Germinal center (tissue), 1 donor: Measurements from ENCODE around the gene LYRM4.

Experiments used
- DNase-seq: peaks from one replicate; pipeline ENCODE4 v3.0.0; 2012; ENCODE audit warnings: mixed read lengths, low spot score

Gene LYRM4

GRCh38 chr6:5205877-5206850, 54.6 kb downstream of the LYRM4 start:
- no peak for DNase-seq

GRCh38 chr6:5205035-5205507, 55.7 kb downstream of the LYRM4 start:
- DNase-seq: no peak

GRCh38 chr6:5204376-5204775, 56.4 kb downstream of the LYRM4 start:
- no peak for DNase-seq

GRCh38 chr6:5203546-5203945, 57.2 kb downstream of the LYRM4 start:
- no peak for DNase-seq

- no peak for DNase-seq
These were observed 57.8 kb downstream of the LYRM4 start for GRCh38 chr6:5202941-5203340.

GRCh38 chr6:5202206-5202605, 58.5 kb downstream of the LYRM4 start:
- no peak for DNase-seq

GRCh38 chr6:5201271-5201670, 59.5 kb downstream of the LYRM4 start:
- no peak for DNase-seq

- no peak for DNase-seq
These were observed 61.0 kb downstream of the LYRM4 start for GRCh38 chr6:5199702-5200101.

GRCh38 chr6:5199283-5199682, 61.5 kb downstream of the LYRM4 start:
- DNase-seq: no peak

- DNase-seq: no peak
These were observed 63.7 kb downstream of the LYRM4 start for GRCh38 chr6:5197084-5197483.

- no peak for DNase-seq
These were observed 68.5 kb downstream of the LYRM4 start for GRCh38 chr6:5192135-5192794.

- no peak for DNase-seq
These were observed 69.0 kb downstream of the LYRM4 start for GRCh38 chr6:5191722-5192121.

GRCh38 chr6:5191222-5191621, 69.5 kb downstream of the LYRM4 start:
- DNase-seq: no peak

- no peak for DNase-seq
These were observed 70.2 kb downstream of the LYRM4 start for GRCh38 chr6:5190507-5190906.

GRCh38 chr6:5188646-5189045, 72.1 kb downstream of the LYRM4 start:
- no peak for DNase-seq

- DNase-seq: no peak
These were observed 75.9 kb downstream of the LYRM4 start for GRCh38 chr6:5184878-5185277.

- DNase-seq: no peak
These were observed 76.5 kb downstream of the LYRM4 start for GRCh38 chr6:5184218-5184617.

GRCh38 chr6:5181510-5182317, 79.0 kb downstream of the LYRM4 start:
- no peak for DNase-seq

- no peak for DNase-seq
These were observed 80.1 kb downstream of the LYRM4 start for GRCh38 chr6:5180636-5181035.

GRCh38 chr6:5179917-5180316, 80.8 kb downstream of the LYRM4 start:
- no peak for DNase-seq

- no peak for DNase-seq
These were observed 81.9 kb downstream of the LYRM4 start for GRCh38 chr6:5178806-5179205.

- no peak for DNase-seq
These were observed 85.1 kb downstream of the LYRM4 start for GRCh38 chr6:5175635-5176034.
